ENCODE measurements around the gene ZCCHC14. TPM values are rescaled to one million over a fixed set of nuclear protein-coding genes. Genes with fewer than 3 reads are reported as not detected.

The ZCCHC14 gene
- total RNA-seq, 1 experiment from 2014 or later: 27.7 TPM

DNA sequence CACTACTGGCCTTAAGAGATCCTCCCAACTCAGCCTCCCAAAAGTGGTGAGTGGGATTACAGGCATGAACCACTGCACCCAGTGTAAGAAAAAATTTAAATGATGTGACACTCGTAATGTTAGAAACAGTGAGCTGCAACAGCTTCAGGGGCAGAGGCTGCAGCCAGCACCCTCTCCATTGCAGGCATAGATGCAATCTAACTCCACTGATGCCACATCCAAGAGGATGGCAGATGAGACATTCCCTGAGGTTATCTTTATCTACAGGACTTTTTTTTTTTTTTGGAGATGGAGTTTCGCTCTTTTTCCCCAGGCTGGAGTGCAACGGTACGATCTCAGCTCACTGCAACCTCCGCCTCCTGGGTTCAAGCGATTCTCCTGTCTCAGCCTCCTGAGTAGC lies 19.9 kb downstream of the ZCCHC14 start:
- no CpG with 5 or more reads among the region's 6 CpGs for WGBS (ENCODE audit: extremely low coverage, insufficient read length, low lambda C conversion rate)
- H2AFZ ChIP-seq (ENCODE audit: low read length): no peak overlapping the region
- H3K36me3 Mint-ChIP-seq (ENCODE audit: insufficient read depth in 1 of 3, low read depth in 3 of 3): peaks cover 0 to 4% (median 2%) of the 10 kb centered on the region in 3 experiments; a peak in 1 of 7 replicates
- H2BK15ac ChIP-seq (ENCODE audit: low read depth, low read length): no peak overlapping the region
- no peak overlapping the region for H3K4ac ChIP-seq (ENCODE audit: low read depth, low read length)
- H3K4me3 Mint-ChIP-seq: no peak overlapping the region
- no peak for DNase-seq
- no peaks in the 10 kb centered on the region for H3K9me3 Mint-ChIP-seq
- H3K23ac ChIP-seq (ENCODE audit: insufficient read length, low read depth, low read length): no peak overlapping the region
- H2AK5ac ChIP-seq (ENCODE audit: insufficient read length, low read length): no peak overlapping the region
- peaks cover 6% of the 10 kb centered on the region for H3K79me1 ChIP-seq (ENCODE audit: insufficient read depth, low read depth, low read length, poor library complexity, severe bottlenecking)
- H3K4me2 ChIP-seq (ENCODE audit: insufficient read depth, insufficient read length, low read length): no peak overlapping the region
- no peak overlapping the region for H2BK120ac ChIP-seq (ENCODE audit: low read depth, low read length, poor library complexity, severe bottlenecking)
- no peak overlapping the region for H2BK5ac ChIP-seq (ENCODE audit: insufficient read length, low read length)
- no peak overlapping the region for H3K18ac ChIP-seq (ENCODE audit: insufficient read length, low read depth, low read length)
- TF ChIP-seq, protein P1, sequence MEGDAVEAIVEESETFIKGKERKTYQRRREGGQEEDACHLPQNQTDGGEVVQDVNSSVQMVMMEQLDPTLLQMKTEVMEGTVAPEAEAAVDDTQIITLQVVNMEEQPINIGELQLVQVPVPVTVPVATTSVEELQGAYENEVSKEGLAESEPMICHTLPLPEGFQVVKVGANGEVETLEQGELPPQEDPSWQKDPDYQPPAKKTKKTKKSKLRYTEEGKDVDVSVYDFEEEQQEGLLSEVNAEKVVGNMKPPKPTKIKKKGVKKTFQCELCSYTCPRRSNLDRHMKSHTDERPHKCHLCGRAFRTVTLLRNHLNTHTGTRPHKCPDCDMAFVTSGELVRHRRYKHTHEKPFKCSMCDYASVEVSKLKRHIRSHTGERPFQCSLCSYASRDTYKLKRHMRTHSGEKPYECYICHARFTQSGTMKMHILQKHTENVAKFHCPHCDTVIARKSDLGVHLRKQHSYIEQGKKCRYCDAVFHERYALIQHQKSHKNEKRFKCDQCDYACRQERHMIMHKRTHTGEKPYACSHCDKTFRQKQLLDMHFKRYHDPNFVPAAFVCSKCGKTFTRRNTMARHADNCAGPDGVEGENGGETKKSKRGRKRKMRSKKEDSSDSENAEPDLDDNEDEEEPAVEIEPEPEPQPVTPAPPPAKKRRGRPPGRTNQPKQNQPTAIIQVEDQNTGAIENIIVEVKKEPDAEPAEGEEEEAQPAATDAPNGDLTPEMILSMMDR (conservative IDR thresholded peaks at IDR 0.05): no peak
- H2BK20ac ChIP-seq (ENCODE audit: low read depth, low read length, poor library complexity, severe bottlenecking): no peak overlapping the region
- no peak overlapping the region for H3K9ac ChIP-seq (ENCODE audit: extremely low read depth, insufficient read length, low read length)
- H3K4me1 ChIP-seq (ENCODE audit: insufficient read depth, low read length): no peaks in the 10 kb centered on the region
- no peaks in the 10 kb centered on the region for H3K9me3 ChIP-seq (ENCODE audit: control insufficient read depth, low read depth, low read length)
- H4K8ac ChIP-seq (replicated peaks; ENCODE audit: insufficient read length, low read depth, low read length): no peak overlapping the region
- no peak overlapping the region for H3K27ac Mint-ChIP-seq
- no peaks in the 10 kb centered on the region for H3K23me2 ChIP-seq (ENCODE audit: insufficient read length, low read depth, low read length, poor library complexity, severe bottlenecking)
- no peaks in the 10 kb centered on the region for H4K20me1 ChIP-seq (ENCODE audit: control insufficient read depth, insufficient read depth, insufficient read length)
- no peaks in the 10 kb centered on the region for H3K27me3 Mint-ChIP-seq (ENCODE audit: low read depth)
- no peak overlapping the region for H3K27ac ChIP-seq (ENCODE audit: insufficient read length, low read depth, low read length)
- no peak overlapping the region for H3K14ac ChIP-seq (ENCODE audit: insufficient read depth, low read length)
- H3K27me3 ChIP-seq (ENCODE audit: insufficient read depth, low read length): no peaks in the 10 kb centered on the region
- H2BK12ac ChIP-seq (ENCODE audit: insufficient read length, low read depth, low read length): no peak overlapping the region
- no peak overlapping the region for H3T11ph ChIP-seq (ENCODE audit: low read length)
- peaks cover 12 to 21% of the 10 kb centered on the region in 2 experiments for H3K4me1 Mint-ChIP-seq
- no peak overlapping the region for H4K91ac ChIP-seq (ENCODE audit: insufficient read length, low read depth, low read length)
- no peak overlapping the region for H4K5ac ChIP-seq (ENCODE audit: insufficient read length, low read depth, low read length)
- peaks cover 10% of the 10 kb centered on the region; the same call in 1 of the 2 replicates for H3K79me2 ChIP-seq (ENCODE audit: insufficient read depth, low read length)
- no peak overlapping the region for H3K56ac ChIP-seq (ENCODE audit: insufficient read length, low read depth, low read length)
